Right renal pelvis (tissue), 4 donors: ENCODE data around the gene LTF. TPM values are rescaled to one million over a fixed set of nuclear protein-coding genes. Genes with fewer than 3 reads are reported as not detected.
"Not testable (repeated sequence)": the region's sequence is repeated elsewhere in the genome, so short reads cannot be mapped to it uniquely, and the experiment has no call there.

Source experiments
- DNase-seq, 4 donors: peaks; one replicate each; pipeline ENCODE4 v3.0.0-alpha.2; 2013; ENCODE audit warnings: low read depth in 4 of 4, low spot score in 3 of 4, missing footprints in 1 of 4
- polyA plus RNA-seq, 4 donors: library from polyadenylated mRNA; unstranded; fragments of 120-200 nt; gene quantifications; one replicate each; pipeline ENCODE4 v1.2.1, GENCODE V29; 2013; ENCODE audit not compliant: insufficient read length in 4 of 4

The LTF gene
- 1 to 10 TPM; 2.1 to 3.4 (median 3.1) TPM for polyA plus RNA-seq

DNA sequence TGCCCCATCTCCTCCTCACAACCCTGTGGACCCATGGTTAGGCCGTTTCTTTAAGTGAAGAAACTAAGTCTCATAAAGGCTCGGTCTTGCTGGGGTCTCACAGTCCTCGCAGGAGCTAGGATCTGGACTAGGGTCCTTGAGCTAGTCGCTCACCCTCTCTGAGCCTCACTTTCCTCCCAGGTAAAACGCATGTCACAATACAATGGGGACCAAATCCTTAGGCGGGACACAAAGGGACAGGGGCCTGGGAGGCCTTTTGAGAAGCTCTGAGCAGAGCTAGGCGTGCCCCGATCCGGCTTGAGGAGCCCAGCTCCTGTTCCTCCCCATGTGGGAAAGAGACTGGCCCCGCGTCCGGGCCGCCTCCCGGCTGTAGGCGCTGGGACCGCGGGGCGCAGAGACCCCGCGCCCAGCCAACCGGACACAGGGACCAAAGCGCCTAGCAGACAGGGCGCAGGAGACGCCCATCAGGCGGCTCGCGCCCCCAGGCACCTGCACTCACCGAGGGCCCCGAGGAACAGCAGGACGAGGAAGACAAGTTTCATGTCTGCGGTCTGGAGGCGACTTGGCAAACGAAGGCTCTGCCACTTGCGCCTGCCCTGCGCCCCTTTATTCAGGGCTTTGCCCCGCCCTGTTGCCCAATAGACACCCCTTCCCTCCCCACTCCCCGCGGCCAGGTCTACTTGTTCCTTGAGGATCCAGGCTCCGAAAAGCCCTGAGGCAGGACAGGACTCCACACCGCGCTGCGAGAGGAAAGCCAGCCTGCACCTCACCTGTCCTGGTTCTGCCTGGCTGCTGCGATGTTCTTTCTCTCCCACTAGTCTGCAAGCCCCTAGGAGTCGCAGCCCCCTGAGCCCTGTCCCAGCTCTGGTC, at the start of gene LTF:
Gene LTF, minus strand, starts transcription at position 580 of the 870 bp plus-strand sequence. Its CDS starts 38 bp downstream, at position 542.
- DNase-seq = no peak

- no peak for DNase-seq
These were observed 47.6 kb upstream of the LTF start for GRCh38 chr3:46512191-46512749.

DNA sequence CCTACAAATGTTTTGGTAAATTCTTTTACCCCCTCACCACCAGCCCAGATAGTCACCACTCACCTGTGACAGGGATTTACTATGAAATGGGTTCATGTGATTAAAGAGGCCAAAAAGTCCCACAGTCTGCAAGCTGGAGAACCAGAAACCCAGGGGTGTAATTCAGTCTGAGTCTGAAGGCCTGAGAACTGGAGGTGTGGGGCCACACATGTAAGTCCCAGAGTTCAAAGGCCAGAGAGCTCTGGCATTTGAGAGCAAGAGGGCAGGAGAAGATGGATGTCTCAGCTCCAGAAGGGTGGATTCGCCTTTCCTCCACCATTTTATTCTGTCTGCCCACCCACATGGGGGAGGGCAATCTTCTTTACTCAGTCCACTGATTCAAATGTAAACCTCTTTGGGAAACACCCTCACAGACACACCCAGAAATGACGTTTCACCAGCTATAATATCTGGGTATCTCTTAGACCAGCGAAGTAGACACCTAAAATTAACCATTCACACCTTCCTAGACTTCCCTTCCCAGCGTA, 45.0 kb upstream of the LTF start:
- DNase-seq = no peak

- no peak for DNase-seq
These were observed 44.3 kb upstream of the LTF start for GRCh38 chr3:46508850-46509591.

- DNase-seq = no peak
These were observed 41.8 kb upstream of the LTF start for GRCh38 chr3:46506526-46506925.

DNA sequence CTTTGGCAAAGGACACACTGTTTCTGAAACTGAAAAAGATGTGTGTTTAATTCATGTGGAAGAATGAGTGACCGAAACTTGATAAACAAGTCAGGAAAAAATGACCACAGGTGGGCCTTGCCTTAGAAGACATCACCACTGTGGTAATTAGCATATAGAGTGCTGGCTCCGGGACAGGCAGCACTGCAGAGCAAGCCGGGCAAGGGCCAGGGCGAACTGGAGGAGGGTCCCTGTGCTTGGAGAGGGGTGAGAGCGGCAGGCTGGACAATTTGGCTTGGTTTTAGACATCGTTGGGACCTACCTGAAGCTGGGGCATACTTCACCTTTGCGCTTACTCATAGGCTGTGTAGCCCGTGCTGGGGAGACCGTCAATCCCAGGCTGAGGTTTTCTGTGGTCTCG, 41.2 kb upstream of the LTF start:
- no peak for DNase-seq

DNA sequence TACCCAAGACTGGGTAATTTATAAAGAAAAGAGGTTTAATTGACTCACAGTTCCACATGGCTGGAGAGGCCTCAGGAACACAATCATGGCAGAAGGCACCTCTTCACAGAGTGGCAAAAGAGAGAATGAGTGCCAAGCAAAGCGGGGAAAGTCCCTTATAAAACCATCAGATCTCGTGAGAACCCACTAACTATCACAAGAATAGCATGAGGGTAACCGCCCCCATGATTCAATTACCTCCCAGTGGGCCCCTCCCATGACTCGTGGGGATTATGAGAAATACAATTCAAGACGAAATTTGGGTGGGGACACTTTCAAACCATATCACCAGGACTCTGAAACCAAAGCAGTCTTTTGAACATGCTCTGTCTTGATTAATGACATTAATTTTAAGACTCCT, 40.1 kb upstream of the LTF start:
- DNase-seq = no peak

DNA sequence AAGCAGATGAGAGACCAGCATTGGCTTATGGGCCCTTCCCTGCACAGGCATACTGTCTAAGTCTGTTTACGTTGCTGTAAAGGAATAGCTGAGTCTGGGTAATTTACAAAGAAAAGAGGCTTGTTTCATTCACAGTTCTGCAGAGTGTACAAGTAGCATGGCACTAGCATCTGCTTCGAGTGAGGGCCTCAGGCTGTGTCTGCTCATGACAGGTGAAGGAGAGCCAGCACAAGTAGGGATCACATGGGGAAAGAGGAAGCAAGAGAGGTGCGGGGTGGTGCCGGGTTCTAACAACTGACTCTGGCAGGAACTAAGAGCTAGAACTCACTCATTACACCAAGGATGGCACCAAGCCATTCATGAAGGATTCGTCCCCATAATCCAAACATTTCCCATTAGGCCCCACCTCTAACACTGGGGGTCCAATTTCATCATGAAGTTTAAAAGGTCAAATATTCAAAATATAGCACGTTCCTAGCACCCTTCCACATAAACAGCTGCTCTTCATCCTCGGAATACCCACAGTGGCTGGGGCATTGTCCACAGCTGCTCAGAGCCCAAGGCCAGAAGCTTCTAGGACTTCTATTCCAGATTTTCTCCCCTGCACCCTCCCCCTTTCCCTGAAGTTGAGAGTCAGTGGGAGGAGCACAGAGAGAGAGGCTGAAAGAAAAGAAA, 38.6 kb upstream of the LTF start:
- no peak for DNase-seq

DNA sequence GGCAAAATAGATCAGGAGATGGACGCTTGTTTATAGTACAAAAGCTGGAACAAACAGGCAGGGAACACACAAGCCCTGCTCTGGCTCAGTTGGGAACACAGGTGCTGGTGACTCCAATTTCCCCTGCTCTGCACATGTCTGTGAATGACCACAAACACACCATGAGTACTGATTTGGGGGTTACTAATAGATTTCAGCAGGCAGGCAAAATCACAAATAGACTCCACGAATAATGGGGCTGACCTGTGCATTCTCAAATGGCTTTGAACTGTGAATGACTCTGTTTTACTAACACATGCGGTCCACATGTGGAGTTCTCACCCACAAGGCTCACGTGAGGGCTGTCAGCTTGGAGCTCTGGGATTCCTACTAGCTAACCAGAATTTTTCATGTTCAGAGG, 37.0 kb upstream of the LTF start:
- DNase-seq = no peak

- no peak for DNase-seq
These were observed 36.2 kb upstream of the LTF start for GRCh38 chr3:46500656-46501635.

DNA sequence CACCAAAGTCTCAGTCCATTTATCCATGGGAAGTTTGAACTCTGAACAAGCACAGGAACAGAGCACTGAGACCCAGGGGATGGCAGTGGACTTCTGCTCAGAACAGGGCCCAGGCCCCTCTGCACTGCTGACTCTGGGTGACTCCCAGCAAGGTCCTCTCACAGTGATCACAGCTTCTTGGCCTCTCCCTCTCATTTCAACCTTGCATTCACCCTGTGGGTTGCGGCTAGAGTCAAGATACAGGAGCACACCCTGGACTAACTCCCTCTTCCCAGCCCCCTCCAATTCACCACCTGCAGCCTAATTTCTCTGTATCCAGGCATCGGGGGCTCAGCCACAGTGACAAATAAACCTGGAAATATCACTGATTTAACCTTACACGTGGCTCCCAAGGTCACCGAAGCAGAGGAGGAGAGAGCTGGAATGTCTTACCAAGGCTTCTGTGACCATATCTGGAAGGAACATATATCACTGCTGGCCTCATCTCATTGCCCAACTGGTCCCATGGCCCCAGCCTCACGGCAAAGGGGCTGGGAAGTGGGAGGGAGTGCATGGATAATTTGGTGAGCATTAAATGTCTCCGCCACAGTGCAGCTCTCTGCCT, 34.3 kb upstream of the LTF start:
- DNase-seq = no peak

GRCh38 chr3:46497556-46498265, 33.0 kb upstream of the LTF start, which contains the start of gene RTP3:
Gene RTP3, plus strand, starts transcription at chr3:46497976. Its CDS starts 87 bp downstream, at chr3:46498063.
- DNase-seq = no peak

DNA sequence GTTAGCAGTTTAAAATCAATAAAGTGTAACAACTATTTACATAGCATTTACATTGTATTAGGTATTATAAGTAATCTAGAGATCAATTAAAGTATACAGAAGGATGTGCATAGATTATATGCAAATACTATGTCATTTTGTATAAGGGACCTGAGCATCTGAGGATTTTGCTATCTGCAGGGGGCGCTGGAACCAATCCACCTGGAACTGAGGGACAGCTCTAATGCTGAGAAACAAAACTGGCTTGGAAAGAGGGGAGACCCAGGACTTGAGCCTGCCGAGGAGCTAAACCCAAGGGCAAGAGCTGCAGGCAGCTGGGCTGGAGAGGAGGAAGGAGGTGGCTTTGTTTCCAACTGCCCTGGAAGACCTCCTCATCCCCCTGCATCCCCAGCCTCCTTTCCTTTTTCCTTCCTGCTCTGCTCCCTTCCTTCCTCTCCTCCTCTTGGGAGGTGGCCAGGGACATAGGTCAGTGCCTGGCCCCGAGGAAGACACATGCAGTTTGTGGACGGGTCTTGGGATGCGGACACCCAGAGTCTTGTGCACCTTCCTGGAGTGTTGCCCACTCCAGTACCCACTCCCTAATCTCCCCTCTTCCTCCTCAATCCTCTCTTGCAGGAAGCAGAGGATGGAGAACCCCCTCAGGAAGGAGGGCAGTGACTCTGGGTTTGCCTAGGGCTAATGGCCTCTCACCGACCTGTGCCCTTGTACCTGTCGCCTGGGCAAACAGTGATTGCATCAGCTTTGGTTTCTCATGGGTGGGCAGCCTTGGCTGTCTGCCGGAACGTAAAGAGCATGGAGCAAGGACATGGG, 32.2 kb upstream of the LTF start:
- DNase-seq = no peak

DNA sequence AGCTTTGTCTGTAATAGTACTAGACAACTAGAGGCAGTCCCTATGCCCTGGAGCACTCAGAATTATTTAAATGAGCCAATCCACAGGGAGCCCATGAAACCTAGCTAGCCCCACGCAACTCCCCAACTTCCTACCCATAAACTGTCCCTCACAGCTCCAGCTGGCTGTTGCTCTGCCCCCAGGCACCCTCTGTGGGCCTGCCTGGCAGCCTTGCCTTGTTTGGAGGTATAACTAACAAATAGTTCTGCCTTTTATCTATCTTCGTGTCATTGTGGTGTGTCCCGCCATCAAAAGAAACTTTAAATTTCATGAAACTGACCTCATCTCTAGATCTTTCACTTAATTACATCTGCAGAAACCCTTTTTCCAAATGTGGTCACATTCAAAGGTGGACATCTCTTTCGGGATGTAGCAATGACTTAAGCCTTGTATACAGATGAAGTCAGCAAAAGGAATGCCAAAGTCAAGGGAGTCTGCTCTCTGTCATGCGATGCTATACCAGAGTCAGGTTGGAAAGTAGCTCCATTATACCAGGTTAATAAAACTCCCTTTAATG, 31.3 kb upstream of the LTF start:
- no peak for DNase-seq

DNA sequence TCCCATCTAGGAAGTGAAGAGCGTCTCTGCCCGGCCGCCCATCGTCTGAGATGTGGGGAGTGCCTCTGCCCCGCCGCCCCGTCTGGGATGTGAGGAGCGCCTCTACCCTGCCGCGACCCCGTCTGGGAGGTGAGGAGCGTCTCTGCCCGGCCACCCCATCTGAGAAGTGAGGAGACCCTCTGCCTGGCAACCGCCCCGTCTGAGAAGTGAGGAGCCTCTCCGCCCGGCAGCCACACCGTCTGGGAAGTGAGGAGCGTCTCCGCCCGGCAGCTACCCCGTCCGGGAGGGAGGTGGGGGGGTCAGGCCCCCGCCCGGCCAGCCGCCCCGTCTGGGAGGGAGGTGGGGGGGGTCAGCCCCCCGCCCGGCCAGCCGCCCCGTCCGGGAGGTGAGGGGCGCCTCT, 29.8 kb upstream of the LTF start:
- not testable (repeated sequence) for DNase-seq

DNA sequence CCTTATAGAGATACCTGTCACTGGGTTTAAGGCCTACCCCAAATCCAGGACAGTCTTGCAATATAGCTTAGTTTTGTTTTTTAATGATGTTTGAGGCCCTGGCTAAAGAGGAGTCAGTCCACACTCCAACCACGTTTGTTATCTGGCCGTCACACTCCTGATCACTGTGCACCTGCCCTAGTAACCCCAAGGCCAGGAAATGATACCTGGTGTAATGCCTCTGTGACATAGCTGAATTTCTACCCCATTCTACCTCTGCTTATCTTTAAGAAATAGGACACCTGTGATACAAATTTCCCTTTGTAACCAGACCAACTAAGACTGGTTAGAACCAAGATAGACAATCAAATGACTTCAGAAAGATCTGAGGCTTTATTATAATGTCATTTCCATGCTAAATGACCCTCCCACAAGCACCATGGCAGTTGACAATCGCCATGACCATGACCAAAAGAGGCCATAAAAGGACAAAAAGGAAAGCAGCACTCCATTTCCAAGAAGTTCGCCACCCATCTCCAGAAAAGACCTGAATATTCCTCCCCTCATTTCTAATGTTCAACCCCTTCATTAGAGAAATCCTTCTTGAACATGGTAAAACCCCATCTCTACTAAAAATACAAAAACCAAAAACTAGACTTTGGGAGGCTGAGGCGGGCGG, 28.3 kb upstream of the LTF start:
- DNase-seq = no peak
